Naive B cell (primary cell): ENCODE measurements around the gene CFAP77. TPM values are rescaled to one million over a fixed set of nuclear protein-coding genes. Genes with fewer than 3 reads are reported as not detected.

Experiments used
- ATAC-seq, 2 donors: fragments of 150-1000 bp; cut with Tn5 transposase; 2 replicates each; pipeline ENCODE4 v1.10.0; 2021; ENCODE audit warnings: low read depth in 2 of 2, mild to moderate bottlenecking in 2 of 2, moderate library complexity in 2 of 2
- DNase-seq: peaks from one replicate; pipeline ENCODE4 v3.0.0; 2022
- H3K27ac Mint-ChIP-seq, 6 donors: one replicate each; pipeline ENCODE4 v1.8.0; 2020 to 2022; ENCODE audit warnings: mild to moderate bottlenecking in 6 of 6, mixed read lengths in 6 of 6, moderate library complexity in 5 of 6, inconsistent platforms in 2 of 6
- H3K27me3 Mint-ChIP-seq, 3 donors: one replicate each; pipeline ENCODE4 v1.8.0; 2021 to 2022; ENCODE audit warnings: mixed read lengths in 3 of 3, mild to moderate bottlenecking in 1 of 3
- H3K36me3 Mint-ChIP-seq, 2 donors: one replicate each; pipeline ENCODE4 v1.8.0; 2020 to 2022; ENCODE audit warnings: mixed read lengths in 2 of 2, inconsistent platforms in 1 of 2, mild to moderate bottlenecking in 1 of 2
- H3K4me1 Mint-ChIP-seq, 3 donors: one replicate each; pipeline ENCODE4 v1.8.0; 2020 to 2022; ENCODE audit warnings: mixed read lengths in 3 of 3, inconsistent platforms in 1 of 3, mild to moderate bottlenecking in 1 of 3, moderate library complexity in 1 of 3
- H3K4me3 Mint-ChIP-seq, 8 donors: one replicate each; pipeline ENCODE4 v1.8.0; 2020 to 2022; ENCODE audit warnings: mild to moderate bottlenecking in 8 of 8, mixed read lengths in 8 of 8, moderate library complexity in 8 of 8, inconsistent platforms in 2 of 8
- H3K9me3 Mint-ChIP-seq, 7 donors: one replicate each; pipeline ENCODE4 v1.8.0; 2020 to 2022; ENCODE audit warnings: mixed read lengths in 7 of 7, mild to moderate bottlenecking in 5 of 7, inconsistent platforms in 2 of 7, moderate library complexity in 1 of 7
- polyA plus RNA-seq, 6 donors: library from polyadenylated mRNA; unstranded; fragments of 300-500 nt; fragmentation: Illumina TruSeq; gene quantifications; one replicate each; pipeline ENCODE4 v1.2.3, GENCODE V29; 2021; ENCODE audit warnings: low read depth in 6 of 6

CFAP77 gene
- polyA plus RNA-seq, 6 donors from 2014 or later: 0.16 TPM; not detected in 5

- Mint-ChIP-seq H3K36me3 (peaks cover 8 to 28% of the 10 kb centered on the region in 2 donors), H3K9me3 (no peaks in the 10 kb centered on the region), H3K27me3 (no peaks in the 10 kb centered on the region), H3K4me1 (peaks cover 52 to 71% (median 67%) of the 10 kb centered on the region in 3 donors), H3K27ac (peak overlapping the region; percentile 93 to 99 (median 98)), H3K4me3 (peak overlapping the region; percentile 54 to 92 (median 86))
- ATAC-seq (peak; percentile 49 to 60), DNase-seq (peak; percentile 72)
Observed at GRCh38 chr9:132384376-132384775, 25.6 kb upstream of the CFAP77 start.

GRCh38 chr9:132387133-132387532, 22.9 kb upstream of the CFAP77 start:
- no peak for DNase-seq
- H3K9me3 Mint-ChIP-seq: no peaks in the 10 kb centered on the region
- H3K27ac Mint-ChIP-seq: peak overlapping the region in 4 of 6 donors; percentile 13 to 99 (median 81)
- H3K4me1 Mint-ChIP-seq: peaks cover 39 to 52% (median 47%) of the 10 kb centered on the region in 3 donors
- no peak for ATAC-seq
- H3K4me3 Mint-ChIP-seq: peak overlapping the region in 2 of 8 donors; percentile 29 to 47
- peaks cover 16 to 36% of the 10 kb centered on the region in 2 donors for H3K36me3 Mint-ChIP-seq
- no peaks in the 10 kb centered on the region for H3K27me3 Mint-ChIP-seq

- Mint-ChIP-seq H3K9me3 (no peaks in the 10 kb centered on the region), H3K4me1 (peaks cover 8 to 16% (median 9%) of the 10 kb centered on the region in 3 donors), H3K36me3 (peaks cover 16 to 29% of the 10 kb centered on the region in 2 donors), H3K27ac (peak overlapping the region in 1 of 6 donors; percentile 60), H3K27me3 (no peaks in the 10 kb centered on the region), H3K4me3 (no peak overlapping the region)
- no peak for ATAC-seq
- no peak for DNase-seq
Observed at GRCh38 chr9:132390966-132391365, 19.0 kb upstream of the CFAP77 start.

GRCh38 chr9:132391449-132391848, 18.6 kb upstream of the CFAP77 start:
- Mint-ChIP-seq H3K27ac (peak overlapping the region in 2 of 6 donors; percentile 56 to 60), H3K36me3 (peaks cover 16 to 24% of the 10 kb centered on the region in 2 donors), H3K4me1 (peaks cover 3 to 11% (median 5%) of the 10 kb centered on the region in 3 donors), H3K9me3 (no peaks in the 10 kb centered on the region), H3K27me3 (no peaks in the 10 kb centered on the region), H3K4me3 (no peak overlapping the region)
- ATAC-seq (no peak), DNase-seq (no peak)

- ATAC-seq (no peak), DNase-seq (no peak)
- H3K36me3 Mint-ChIP-seq: peaks cover 16 to 24% of the 10 kb centered on the region in 2 donors
- peak overlapping the region in 1 of 6 donors; percentile 38 for H3K27ac Mint-ChIP-seq
- no peaks in the 10 kb centered on the region for H3K27me3 Mint-ChIP-seq
- peaks cover 9 to 14% (median 11%) of the 10 kb centered on the region in 3 donors for H3K4me1 Mint-ChIP-seq
- no peak overlapping the region for H3K4me3 Mint-ChIP-seq
- no peaks in the 10 kb centered on the region for H3K9me3 Mint-ChIP-seq
Observed at GRCh38 chr9:132395560-132395959, 14.5 kb upstream of the CFAP77 start.

GRCh38 chr9:132401824-132402223, 8.2 kb upstream of the CFAP77 start:
- DNase-seq (no peak), ATAC-seq (no peak)
- Mint-ChIP-seq H3K36me3 (peaks cover 8 to 19% of the 10 kb centered on the region in 2 donors), H3K9me3 (no peaks in the 10 kb centered on the region), H3K4me1 (peaks cover 45 to 60% (median 58%) of the 10 kb centered on the region in 3 donors), H3K27me3 (no peaks in the 10 kb centered on the region), H3K27ac (no peak overlapping the region), H3K4me3 (peak overlapping the region in 1 of 8 donors; percentile 18)

GRCh38 chr9:132404228-132404881, 5.7 kb upstream of the CFAP77 start:
- Mint-ChIP-seq H3K9me3 (no peaks in the 10 kb centered on the region), H3K4me3 (peak overlapping the region; percentile 32 to 98 (median 62)), H3K27me3 (no peaks in the 10 kb centered on the region), H3K36me3 (peaks cover 0 to 7% of the 10 kb centered on the region in 2 donors), H3K27ac (peak overlapping the region in 5 of 6 donors; percentile 13 to 93 (median 83)), H3K4me1 (peaks cover 41 to 59% (median 54%) of the 10 kb centered on the region in 3 donors)
- DNase-seq (no peak), ATAC-seq (no peak)

GRCh38 chr9:132406554-132407122, 3.4 kb upstream of the CFAP77 start, which contains the start of gene TTF1:
Gene TTF1 (minus strand): TSS chr9:132406840. CDS start chr9:132402821, 4,019 bp downstream.
- peak; percentile 87 for ATAC-seq
- Mint-ChIP-seq H3K27ac (peak within 1 kb of the TSS; percentile 93 to 99 (median 98)), H3K4me1 (peaks cover 45 to 68% (median 66%) of the 10 kb centered on the region in 3 donors), H3K9me3 (no peaks in the 10 kb centered on the region), H3K27me3 (no peaks in the 10 kb centered on the region), H3K36me3 (peaks cover 0 to 7% of the 10 kb centered on the region in 2 donors), H3K4me3 (peak within 1 kb of the TSS; percentile 87 to 98 (median 93))
- DNase-seq: peak; percentile 95

GRCh38 chr9:132407196-132407595, 2.8 kb upstream of the CFAP77 start:
- Mint-ChIP-seq H3K4me1 (peaks cover 43 to 69% (median 68%) of the 10 kb centered on the region in 3 donors), H3K9me3 (no peaks in the 10 kb centered on the region), H3K27me3 (peaks cover 0 to 4% (median 0%) of the 10 kb centered on the region in 3 donors), H3K36me3 (peaks cover 0 to 4% of the 10 kb centered on the region in 2 donors), H3K27ac (peak overlapping the region; percentile 93 to 99 (median 98)), H3K4me3 (peak overlapping the region; percentile 87 to 98 (median 93))
- DNase-seq (no peak), ATAC-seq (no peak)

GRCh38 chr9:132408521-132408920, 1.5 kb upstream of the CFAP77 start:
- peaks cover 0 to 1% (median 0%) of the 10 kb centered on the region in 7 donors for H3K9me3 Mint-ChIP-seq

GRCh38 chr9:132410642-132411041, 631 bp downstream of the CFAP77 start:
- Mint-ChIP-seq H3K9me3 (peaks cover 0 to 1% (median 0%) of the 10 kb centered on the region in 7 donors), H3K4me1 (peaks cover 26 to 40% (median 37%) of the 10 kb centered on the region in 3 donors), H3K36me3 (no peaks in the 10 kb centered on the region), H3K4me3 (peak overlapping the region; percentile 77 to 91 (median 84)), H3K27ac (peak overlapping the region in 3 of 6 donors; percentile 53 to 86 (median 54)), H3K27me3 (peaks cover 28 to 34% (median 28%) of the 10 kb centered on the region in 3 donors)
- ATAC-seq (peak in 1 of 2 donors; percentile 12), DNase-seq (no peak)

More at GRCh38 chr9:132408521-132408920, 1.5 kb upstream of the CFAP77 start:
- Mint-ChIP-seq H3K4me3 (peak overlapping the region in 1 of 8 donors; percentile 87), H3K27ac (peak overlapping the region in 2 of 6 donors; percentile 71 to 78), H3K36me3 (no peaks in the 10 kb centered on the region), H3K27me3 (peaks cover 8 to 13% (median 9%) of the 10 kb centered on the region in 3 donors), H3K4me1 (peaks cover 39 to 61% (median 58%) of the 10 kb centered on the region in 3 donors)
- ATAC-seq: no peak
- no peak for DNase-seq

- Mint-ChIP-seq H3K4me3 (peak overlapping the region; percentile 77 to 91 (median 84)), H3K27me3 (peaks cover 29 to 34% (median 32%) of the 10 kb centered on the region in 3 donors), H3K27ac (peak overlapping the region in 3 of 6 donors; percentile 53 to 93 (median 86)), H3K4me1 (peaks cover 22 to 36% (median 32%) of the 10 kb centered on the region in 3 donors), H3K9me3 (peaks cover 0 to 1% (median 0%) of the 10 kb centered on the region in 7 donors), H3K36me3 (no peaks in the 10 kb centered on the region)
- ATAC-seq: peak; percentile 63 to 64
- peak; percentile 72 for DNase-seq
Observed at GRCh38 chr9:132411091-132411508, 1.1 kb downstream of the CFAP77 start.

GRCh38 chr9:132412089-132412488, 2.1 kb downstream of the CFAP77 start:
- peaks cover 16 to 29% (median 22%) of the 10 kb centered on the region in 3 donors for H3K4me1 Mint-ChIP-seq
- H3K36me3 Mint-ChIP-seq: no peaks in the 10 kb centered on the region
- H3K4me3 Mint-ChIP-seq: peak overlapping the region in 7 of 8 donors; percentile 26 to 77 (median 46)
- ATAC-seq: no peak
- peaks cover 0 to 1% (median 0%) of the 10 kb centered on the region in 7 donors for H3K9me3 Mint-ChIP-seq
- peaks cover 29 to 35% (median 32%) of the 10 kb centered on the region in 3 donors for H3K27me3 Mint-ChIP-seq
- peak overlapping the region in 1 of 6 donors; percentile 70 for H3K27ac Mint-ChIP-seq
- no peak for DNase-seq
